SK-N-SH treated with all-trans-retinoic acid at 6 μM for 48 hours (cell line): ENCODE results near the gene FOXO3.

Experiments
- ATAC-seq: fragments of 200-7000 bp; cut with Tn5 transposase; 3 replicates; pipeline ENCODE4 v1.9.1; 2020; ENCODE audit warnings: mild to moderate bottlenecking, moderate library complexity
- ARNTL ChIP-seq: fragments of 450-650 bp; formaldehyde crosslinking; IDR thresholded peaks from 2 replicates; pipeline ENCODE4 v1.5.0; 2020; ENCODE audit warnings: low read depth, mild to moderate bottlenecking, moderate library complexity, borderline replicate concordance
- BACH2 ChIP-seq: fragments of 250-450 bp; sonication (Bioruptor Pico); IDR thresholded peaks from 2 replicates; pipeline ENCODE4 v1.9.0; 2021; ENCODE audit warnings: mild to moderate bottlenecking, borderline replicate concordance
- CSDC2 ChIP-seq: fragments of 250-450 bp; sonication (Bioruptor Pico); IDR thresholded peaks from 2 replicates; pipeline ENCODE4 v1.5.0; 2020; ENCODE audit warnings: mild to moderate bottlenecking, moderate library complexity
- ESRRG ChIP-seq: fragments of 250-450 bp; sonication (Bioruptor Pico); IDR thresholded peaks from 2 replicates; pipeline ENCODE4 v1.6.1; 2021; ENCODE audit warnings: mild to moderate bottlenecking
- GLIS3 ChIP-seq: fragments of 250-450 bp; sonication (Bioruptor Pico); IDR thresholded peaks from 2 replicates; pipeline ENCODE4 v1.5.0; 2020; ENCODE audit warnings: mild to moderate bottlenecking, moderate library complexity
- ISL1 ChIP-seq: fragments of 250-450 bp; sonication (Bioruptor Pico); IDR thresholded peaks from 2 replicates; pipeline ENCODE4 v2.1.2; 2022; ENCODE audit warnings: mild to moderate bottlenecking, moderate library complexity
- RARB ChIP-seq: fragments of 250-450 bp; sonication (Bioruptor Pico); IDR thresholded peaks from 2 replicates; pipeline ENCODE4 v1.8.0; 2021; ENCODE audit warnings: mild to moderate bottlenecking, moderate library complexity
- SNAI2 ChIP-seq: fragments of 250-450 bp; sonication (Bioruptor Pico); IDR thresholded peaks from 2 replicates; pipeline ENCODE4 v1.5.0; 2020; ENCODE audit warnings: mild to moderate bottlenecking, moderate library complexity
- TCF4 ChIP-seq: fragments of 250-450 bp; sonication (Bioruptor Pico); IDR thresholded peaks from 2 replicates; pipeline ENCODE4 v1.8.0; 2021; ENCODE audit warnings: mild to moderate bottlenecking, moderate library complexity, borderline replicate concordance
- TSHZ2 ChIP-seq: fragments of 250-450 bp; sonication (Bioruptor Pico); IDR thresholded peaks from 2 replicates; pipeline ENCODE4 v1.5.0; 2020; ENCODE audit warnings: mild to moderate bottlenecking, moderate library complexity
- ZC3H10 ChIP-seq: fragments of 250-450 bp; sonication (Bioruptor Pico); IDR thresholded peaks from 2 replicates; pipeline ENCODE4 v1.5.1; 2021; ENCODE audit warnings: mild to moderate bottlenecking, moderate library complexity
- ZFP3 ChIP-seq: fragments of 250-450 bp; sonication (Bioruptor Pico); IDR thresholded peaks from 2 replicates; pipeline ENCODE4 v1.5.0; 2020; ENCODE audit warnings: mild to moderate bottlenecking, moderate library complexity
- ZNF565 ChIP-seq: fragments of 450-650 bp; formaldehyde crosslinking; conservative IDR thresholded peaks from 2 replicates; pipeline ENCODE4 v1.5.0; 2020; ENCODE audit warnings: low read depth, mild to moderate bottlenecking, moderate library complexity
- ZNF70 ChIP-seq: fragments of 450-650 bp; formaldehyde crosslinking; IDR thresholded peaks from 2 replicates; pipeline ENCODE4 v1.5.0; 2020; ENCODE audit warnings: mild to moderate bottlenecking, moderate library complexity
- ZNF8 ChIP-seq: fragments of 450-650 bp; formaldehyde crosslinking; IDR thresholded peaks from 2 replicates; pipeline ENCODE4 v1.5.0; 2020; ENCODE audit warnings: mild to moderate bottlenecking, moderate library complexity
- TF ChIP-seq, protein P1 (sequence below): fragments of 250-450 bp; sonication (Bioruptor Pico); IDR thresholded peaks from 2 replicates; pipeline ENCODE4 v1.5.1; 2020; ENCODE audit warnings: low read depth, mild to moderate bottlenecking, moderate library complexity
- TF ChIP-seq, protein P2 (sequence below): fragments of 250-450 bp; sonication (Bioruptor Pico); IDR thresholded peaks from 2 replicates; pipeline ENCODE4 v1.5.1; 2021; ENCODE audit warnings: mild to moderate bottlenecking, moderate library complexity
- TF ChIP-seq, protein P3 (sequence below): fragments of 250-450 bp; sonication (Bioruptor Pico); IDR thresholded peaks from 2 replicates; pipeline ENCODE4 v1.8.0; 2020; ENCODE audit warnings: mild to moderate bottlenecking, moderate library complexity, borderline replicate concordance

FOXO3 gene

GRCh38 chr6:108556866-108557493 is 3.7 kb upstream of the FOXO3 start:
- no peak for TF ChIP-seq ISL1 (CRISPR knock-in tag)
- no peak for TF ChIP-seq ZC3H10 (CRISPR knock-in tag)
- no peak for TF ChIP-seq CSDC2 (CRISPR knock-in tag)
- TF ChIP-seq, protein P1, sequence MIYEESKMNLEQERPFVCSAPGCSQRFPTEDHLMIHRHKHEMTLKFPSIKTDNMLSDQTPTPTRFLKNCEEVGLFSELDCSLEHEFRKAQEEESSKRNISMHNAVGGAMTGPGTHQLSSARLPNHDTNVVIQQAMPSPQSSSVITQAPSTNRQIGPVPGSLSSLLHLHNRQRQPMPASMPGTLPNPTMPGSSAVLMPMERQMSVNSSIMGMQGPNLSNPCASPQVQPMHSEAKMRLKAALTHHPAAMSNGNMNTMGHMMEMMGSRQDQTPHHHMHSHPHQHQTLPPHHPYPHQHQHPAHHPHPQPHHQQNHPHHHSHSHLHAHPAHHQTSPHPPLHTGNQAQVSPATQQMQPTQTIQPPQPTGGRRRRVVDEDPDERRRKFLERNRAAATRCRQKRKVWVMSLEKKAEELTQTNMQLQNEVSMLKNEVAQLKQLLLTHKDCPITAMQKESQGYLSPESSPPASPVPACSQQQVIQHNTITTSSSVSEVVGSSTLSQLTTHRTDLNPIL (CRISPR knock-in tag), result no peak
- no peak for TF ChIP-seq ZNF565 (CRISPR knock-in tag)
- no peak for ATAC-seq

DNA sequence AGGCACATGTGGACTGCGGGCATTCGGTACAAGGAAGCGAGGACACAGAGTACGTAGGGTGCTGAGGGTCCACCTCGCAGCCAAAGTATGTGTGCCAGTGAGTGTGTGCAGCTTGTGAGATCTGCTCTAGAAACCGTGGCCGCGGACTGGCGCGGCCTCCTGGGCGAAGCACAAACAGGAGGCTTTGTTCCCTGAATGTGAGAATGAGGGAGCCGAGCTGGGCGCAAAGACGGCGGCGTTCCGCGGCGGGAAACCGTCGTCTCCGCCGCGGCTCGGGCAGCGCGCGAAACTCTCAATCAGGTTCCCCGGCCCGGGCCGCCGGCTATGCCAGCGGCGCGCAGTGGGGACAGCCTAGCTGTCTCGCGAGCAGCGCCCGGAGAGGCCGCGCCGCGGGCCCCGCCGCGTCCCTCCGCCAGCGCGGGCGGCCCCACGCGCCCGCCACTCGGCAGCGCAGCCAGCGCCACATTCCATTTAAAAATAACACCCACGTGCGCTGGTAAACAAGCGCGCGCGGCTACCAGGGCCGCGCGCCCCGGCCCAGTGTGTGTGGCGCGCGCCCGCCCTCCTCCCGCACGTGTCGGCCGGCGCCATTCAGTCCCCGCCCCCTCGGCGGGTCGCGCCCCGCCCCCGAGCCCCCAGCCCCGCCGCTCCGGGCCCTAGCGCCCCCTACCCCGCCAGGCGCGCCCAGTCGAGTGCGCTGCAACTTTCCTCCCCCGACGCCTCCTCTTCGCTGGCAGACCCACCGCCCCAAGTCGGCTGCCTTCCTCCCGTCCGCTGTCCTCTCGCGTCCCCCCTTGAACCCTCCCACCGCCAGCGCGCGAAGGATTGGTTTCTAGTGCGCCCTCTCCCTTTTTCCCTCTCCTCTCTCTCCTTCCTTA is 3.0 kb upstream of the FOXO3 start:
- no peak for ATAC-seq
- TF ChIP-seq CSDC2 (CRISPR knock-in tag) (0 out of 2 replicates have a peak, but pooled peaks have one; percentile 65), ESRRG (no peak), SNAI2 (no peak), ARNTL (0 out of 2 replicates have a peak, but pooled peaks have one; percentile 8), ZNF565 (CRISPR knock-in tag) (no peak), TCF4 (CRISPR knock-in tag) (no peak)
- TF ChIP-seq, all 23 proteins: peak for 2

DNA sequence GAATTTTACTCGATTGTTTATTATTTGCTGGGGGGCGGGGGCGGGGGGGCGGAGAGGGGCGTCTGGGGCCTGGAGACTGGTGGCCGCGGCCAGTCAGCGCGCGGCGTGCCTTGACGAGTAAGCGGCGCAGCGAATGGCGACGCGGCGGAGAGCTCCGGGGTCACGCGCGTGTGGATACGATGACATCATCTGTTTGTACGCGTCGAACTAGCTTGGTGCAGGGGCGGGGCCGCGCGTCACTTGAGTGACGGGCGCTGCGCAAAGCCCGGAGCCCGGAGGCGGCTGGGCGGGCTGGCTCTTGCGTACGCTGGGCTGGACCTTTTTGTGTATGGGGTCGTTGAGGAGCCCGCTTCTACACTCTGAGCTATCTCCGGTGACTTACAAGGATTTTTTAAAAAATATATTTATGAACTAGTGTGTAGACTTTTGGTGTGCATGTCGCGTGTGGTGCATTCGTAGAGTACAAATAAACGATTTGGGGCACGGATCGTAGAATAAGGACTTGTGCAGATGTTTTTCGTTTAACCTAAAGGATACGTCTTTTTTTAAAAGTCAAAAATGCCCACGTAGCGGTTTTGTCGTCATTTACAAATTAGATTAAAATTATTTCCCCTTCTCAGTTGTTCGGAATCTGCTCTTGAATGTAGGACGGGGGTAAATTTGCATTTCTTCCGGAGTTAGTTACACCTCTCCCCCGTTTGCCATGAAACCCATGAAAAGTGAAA is 2.2 kb upstream of the FOXO3 start:
- ATAC-seq, result peak; percentile 65
- TF ChIP-seq ESRRG (no peak), ZFP3 (peak; percentile 98), CSDC2 (CRISPR knock-in tag) (0 out of 2 replicates have a peak, but pooled peaks have one; percentile 57), ZNF565 (CRISPR knock-in tag) (peak; percentile 92; the same call in 1 of the 2 replicates), SNAI2 (0 out of 2 replicates have a peak, but pooled peaks have one; percentile 60), TSHZ2 (CRISPR knock-in tag) (peak; percentile 84), BACH2 (CRISPR knock-in tag) (no peak), ZC3H10 (CRISPR knock-in tag) (no peak), RARB (no peak), ARNTL (no peak), ZNF8 (CRISPR knock-in tag) (no peak), GLIS3 (no peak), ISL1 (CRISPR knock-in tag) (no peak), ZNF70 (CRISPR knock-in tag) (peak; percentile 46; the same call in 1 of the 2 replicates)
- TF ChIP-seq, protein P2, sequence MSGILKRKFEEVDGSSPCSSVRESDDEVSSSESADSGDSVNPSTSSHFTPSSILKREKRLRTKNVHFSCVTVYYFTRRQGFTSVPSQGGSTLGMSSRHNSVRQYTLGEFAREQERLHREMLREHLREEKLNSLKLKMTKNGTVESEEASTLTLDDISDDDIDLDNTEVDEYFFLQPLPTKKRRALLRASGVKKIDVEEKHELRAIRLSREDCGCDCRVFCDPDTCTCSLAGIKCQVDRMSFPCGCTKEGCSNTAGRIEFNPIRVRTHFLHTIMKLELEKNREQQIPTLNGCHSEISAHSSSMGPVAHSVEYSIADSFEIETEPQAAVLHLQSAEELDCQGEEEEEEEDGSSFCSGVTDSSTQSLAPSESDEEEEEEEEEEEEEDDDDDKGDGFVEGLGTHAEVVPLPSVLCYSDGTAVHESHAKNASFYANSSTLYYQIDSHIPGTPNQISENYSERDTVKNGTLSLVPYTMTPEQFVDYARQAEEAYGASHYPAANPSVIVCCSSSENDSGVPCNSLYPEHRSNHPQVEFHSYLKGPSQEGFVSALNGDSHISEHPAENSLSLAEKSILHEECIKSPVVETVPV (CRISPR knock-in tag), result no peak
- TF ChIP-seq, protein P1 (CRISPR knock-in tag), result peak; percentile 67; the same call in 1 of the 2 replicates
- TF ChIP-seq, protein P3, sequence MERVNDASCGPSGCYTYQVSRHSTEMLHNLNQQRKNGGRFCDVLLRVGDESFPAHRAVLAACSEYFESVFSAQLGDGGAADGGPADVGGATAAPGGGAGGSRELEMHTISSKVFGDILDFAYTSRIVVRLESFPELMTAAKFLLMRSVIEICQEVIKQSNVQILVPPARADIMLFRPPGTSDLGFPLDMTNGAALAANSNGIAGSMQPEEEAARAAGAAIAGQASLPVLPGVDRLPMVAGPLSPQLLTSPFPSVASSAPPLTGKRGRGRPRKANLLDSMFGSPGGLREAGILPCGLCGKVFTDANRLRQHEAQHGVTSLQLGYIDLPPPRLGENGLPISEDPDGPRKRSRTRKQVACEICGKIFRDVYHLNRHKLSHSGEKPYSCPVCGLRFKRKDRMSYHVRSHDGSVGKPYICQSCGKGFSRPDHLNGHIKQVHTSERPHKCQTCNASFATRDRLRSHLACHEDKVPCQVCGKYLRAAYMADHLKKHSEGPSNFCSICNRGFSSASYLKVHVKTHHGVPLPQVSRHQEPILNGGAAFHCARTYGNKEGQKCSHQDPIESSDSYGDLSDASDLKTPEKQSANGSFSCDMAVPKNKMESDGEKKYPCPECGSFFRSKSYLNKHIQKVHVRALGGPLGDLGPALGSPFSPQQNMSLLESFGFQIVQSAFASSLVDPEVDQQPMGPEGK (CRISPR knock-in tag), result no peak
